IgD-negative memory B cell (primary cell): ENCODE measurements around the gene CDC45. TPM values are rescaled to one million over a fixed set of nuclear protein-coding genes. Genes with fewer than 3 reads are reported as not detected.
A peak's percentile ranks its signal among the peaks of the same experiment; 100 is the strongest.

Experiments
- H3K27ac Mint-ChIP-seq, 3 donors: one replicate each; pipeline ENCODE4 v1.8.0; 2020 to 2022; ENCODE audit warnings: mild to moderate bottlenecking in 3 of 3, mixed read lengths in 3 of 3, moderate library complexity in 1 of 3
- H3K27me3 Mint-ChIP-seq: one replicate; pipeline ENCODE4 v1.8.0; 2021; ENCODE audit warnings: mixed read lengths
- H3K36me3 Mint-ChIP-seq: one replicate; pipeline ENCODE4 v1.8.0; 2020; ENCODE audit warnings: mild to moderate bottlenecking, mixed read lengths
- H3K4me1 Mint-ChIP-seq, 3 donors: one replicate each; pipeline ENCODE4 v1.8.0; 2020 to 2022; ENCODE audit warnings: mixed read lengths in 3 of 3, mild to moderate bottlenecking in 1 of 3
- H3K4me3 Mint-ChIP-seq, 4 donors: one replicate each; pipeline ENCODE4 v1.8.0; 2020 to 2022; ENCODE audit warnings: mild to moderate bottlenecking in 4 of 4, mixed read lengths in 4 of 4, moderate library complexity in 3 of 4
- H3K9me3 Mint-ChIP-seq, 3 donors: one replicate each; pipeline ENCODE4 v1.8.0; 2020 to 2021; ENCODE audit warnings: mixed read lengths in 3 of 3, mild to moderate bottlenecking in 1 of 3
- polyA plus RNA-seq: library from polyadenylated mRNA; unstranded; fragments of 300-500 nt; fragmentation: Illumina TruSeq; gene quantifications from one replicate; pipeline ENCODE4 v1.2.3, GENCODE V29; 2021

Gene CDC45
- polyA plus RNA-seq, 1 donor from 2014 or later: 0.39 TPM

GRCh38 chr22:19455585-19456370, 23.9 kb upstream of the CDC45 start:
- Mint-ChIP-seq H3K27ac (no peak overlapping the region), H3K9me3 (no peaks in the 10 kb centered on the region), H3K36me3 (peaks cover 4% of the 10 kb centered on the region)

DNA sequence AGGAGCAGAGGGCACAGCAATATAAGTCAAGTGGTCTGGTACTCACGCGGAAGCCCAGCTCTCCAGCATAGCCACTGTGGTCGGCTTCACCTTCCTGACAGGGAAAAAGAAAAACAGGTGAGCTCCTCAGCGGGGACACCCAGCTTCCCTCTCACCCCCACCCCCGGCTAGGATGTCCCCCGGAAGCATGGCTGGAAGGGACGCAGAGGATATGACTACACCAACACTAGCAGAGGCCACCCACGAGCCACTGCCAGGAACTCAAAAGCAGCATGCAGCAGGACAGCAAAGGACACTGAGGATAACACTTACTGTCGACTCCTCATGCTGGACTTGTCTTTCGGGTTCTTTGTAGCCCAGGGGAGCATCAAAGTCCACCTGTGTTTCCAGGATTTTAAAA, 23.2 kb upstream of the CDC45 start:
- no peaks in the 10 kb centered on the region for H3K27me3 Mint-ChIP-seq
- peaks cover 4% of the 10 kb centered on the region for H3K36me3 Mint-ChIP-seq
- no peak overlapping the region for H3K4me3 Mint-ChIP-seq
- H3K4me1 Mint-ChIP-seq: peaks cover 0 to 4% (median 0%) of the 10 kb centered on the region in 3 donors
- H3K27ac Mint-ChIP-seq: no peak overlapping the region
- H3K9me3 Mint-ChIP-seq: no peaks in the 10 kb centered on the region

More at GRCh38 chr22:19455585-19456370, 23.9 kb upstream of the CDC45 start:
- no peak overlapping the region for H3K4me3 Mint-ChIP-seq
- no peaks in the 10 kb centered on the region for H3K27me3 Mint-ChIP-seq
- peaks cover 0 to 4% (median 0%) of the 10 kb centered on the region in 3 donors for H3K4me1 Mint-ChIP-seq

- Mint-ChIP-seq H3K4me1 (peaks cover 0 to 4% (median 0%) of the 10 kb centered on the region in 3 donors), H3K4me3 (no peak overlapping the region), H3K36me3 (peaks cover 4% of the 10 kb centered on the region), H3K27me3 (no peaks in the 10 kb centered on the region), H3K9me3 (no peaks in the 10 kb centered on the region), H3K27ac (no peak overlapping the region)
Observed at GRCh38 chr22:19457828-19458428, 21.8 kb upstream of the CDC45 start.

GRCh38 chr22:19460036-19460435, 19.7 kb upstream of the CDC45 start:
- Mint-ChIP-seq H3K9me3 (no peaks in the 10 kb centered on the region), H3K4me1 (no peaks in the 10 kb centered on the region), H3K27me3 (no peaks in the 10 kb centered on the region), H3K4me3 (no peak overlapping the region), H3K27ac (no peak overlapping the region), H3K36me3 (peaks cover 4% of the 10 kb centered on the region)

DNA sequence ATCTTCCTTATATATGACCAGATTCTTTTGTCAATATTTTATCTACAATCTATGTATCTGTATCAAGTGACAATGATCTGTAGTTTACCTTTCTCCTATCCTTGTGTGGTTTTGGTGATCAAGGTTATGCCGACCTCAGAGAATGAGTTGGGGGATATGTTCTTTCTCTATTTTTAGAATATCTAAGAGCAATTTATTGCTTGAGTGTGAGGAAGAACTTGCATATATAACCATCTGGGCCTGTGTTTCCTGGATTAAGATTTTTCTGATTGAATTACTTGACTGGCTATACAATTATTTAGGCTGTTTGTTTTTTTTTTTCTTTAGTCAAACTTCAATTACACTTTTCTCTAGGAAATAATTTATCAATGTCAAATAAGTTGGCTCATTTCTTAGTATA, 18.2 kb upstream of the CDC45 start:
- peaks cover 6% of the 10 kb centered on the region for H3K36me3 Mint-ChIP-seq
- no peaks in the 10 kb centered on the region for H3K27me3 Mint-ChIP-seq
- no peak overlapping the region for H3K27ac Mint-ChIP-seq

DNA sequence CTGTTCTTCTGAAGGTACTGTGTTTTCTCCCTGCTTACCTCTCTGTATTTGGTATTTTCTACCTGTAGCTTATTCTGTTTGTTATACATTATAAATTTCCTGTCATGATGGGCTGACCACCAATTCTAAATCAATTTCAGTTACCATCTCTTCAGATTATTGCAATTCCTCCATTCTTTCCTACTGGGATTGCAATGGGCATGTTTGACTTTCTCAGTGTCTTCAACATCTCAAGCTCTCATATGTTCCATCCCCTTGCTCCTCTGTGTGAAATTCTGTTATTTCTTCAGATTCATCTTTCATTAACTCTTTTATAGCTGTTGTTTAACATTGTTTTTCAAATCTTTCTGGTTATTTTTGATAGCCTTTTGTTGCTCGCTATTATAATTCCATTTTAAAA, 16.7 kb upstream of the CDC45 start:
- Mint-ChIP-seq H3K27me3 (no peaks in the 10 kb centered on the region), H3K9me3 (no peaks in the 10 kb centered on the region), H3K36me3 (peaks cover 6% of the 10 kb centered on the region), H3K4me3 (no peak overlapping the region), H3K27ac (peak overlapping the region in 1 of 3 donors; percentile 81), H3K4me1 (no peaks in the 10 kb centered on the region)

More for the DNA sequence above, 18.2 kb upstream of the CDC45 start:
- Mint-ChIP-seq H3K4me3 (no peak overlapping the region), H3K9me3 (no peaks in the 10 kb centered on the region), H3K4me1 (no peaks in the 10 kb centered on the region)

GRCh38 chr22:19463491-19464469, 15.9 kb upstream of the CDC45 start:
- peak overlapping the region in 1 of 4 donors; percentile 33 for H3K4me3 Mint-ChIP-seq
- H3K27ac Mint-ChIP-seq: no peak overlapping the region
- no peaks in the 10 kb centered on the region for H3K27me3 Mint-ChIP-seq
- no peaks in the 10 kb centered on the region for H3K4me1 Mint-ChIP-seq
- H3K9me3 Mint-ChIP-seq: no peaks in the 10 kb centered on the region
- peaks cover 7% of the 10 kb centered on the region for H3K36me3 Mint-ChIP-seq

DNA sequence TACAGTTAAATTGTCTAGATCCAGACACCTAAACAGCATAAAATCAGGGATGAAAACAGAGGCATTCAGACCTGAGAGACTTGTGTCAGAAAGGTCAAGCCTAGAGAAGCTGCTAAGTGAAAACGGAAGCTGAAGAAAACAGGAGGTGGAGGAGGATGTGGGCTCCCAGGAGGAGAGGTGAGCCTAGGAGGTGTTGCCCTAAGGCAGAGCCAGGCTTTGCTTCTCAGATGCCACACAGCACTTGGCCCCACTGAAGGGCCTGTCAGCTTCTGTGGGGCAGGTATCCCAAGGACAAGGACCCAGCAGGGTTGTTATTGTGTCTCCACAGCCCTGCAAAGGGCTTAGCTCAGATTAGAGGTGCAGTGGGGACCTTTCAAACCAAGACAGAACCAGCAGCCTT, 15.2 kb upstream of the CDC45 start:
- no peak overlapping the region for H3K27ac Mint-ChIP-seq
- H3K36me3 Mint-ChIP-seq: peaks cover 7% of the 10 kb centered on the region
- peak overlapping the region in 1 of 4 donors; percentile 33 for H3K4me3 Mint-ChIP-seq
- H3K9me3 Mint-ChIP-seq: no peaks in the 10 kb centered on the region
- no peaks in the 10 kb centered on the region for H3K27me3 Mint-ChIP-seq
- H3K4me1 Mint-ChIP-seq: no peaks in the 10 kb centered on the region

GRCh38 chr22:19464975-19465374, 14.7 kb upstream of the CDC45 start:
- Mint-ChIP-seq H3K4me1 (no peaks in the 10 kb centered on the region), H3K27me3 (no peaks in the 10 kb centered on the region), H3K4me3 (no peak overlapping the region), H3K36me3 (peaks cover 7% of the 10 kb centered on the region), H3K9me3 (no peaks in the 10 kb centered on the region), H3K27ac (no peak overlapping the region)

GRCh38 chr22:19466126-19466716, 13.5 kb upstream of the CDC45 start:
- Mint-ChIP-seq H3K27me3 (no peaks in the 10 kb centered on the region), H3K27ac (no peak overlapping the region), H3K4me1 (no peaks in the 10 kb centered on the region), H3K4me3 (no peak overlapping the region), H3K36me3 (peaks cover 5% of the 10 kb centered on the region), H3K9me3 (no peaks in the 10 kb centered on the region)

GRCh38 chr22:19466848-19467752, 12.6 kb upstream of the CDC45 start:
- no peaks in the 10 kb centered on the region for H3K4me1 Mint-ChIP-seq
- no peaks in the 10 kb centered on the region for H3K27me3 Mint-ChIP-seq
- H3K36me3 Mint-ChIP-seq: peaks cover 5% of the 10 kb centered on the region
- no peak overlapping the region for H3K27ac Mint-ChIP-seq
- H3K9me3 Mint-ChIP-seq: no peaks in the 10 kb centered on the region
- no peak overlapping the region for H3K4me3 Mint-ChIP-seq

DNA sequence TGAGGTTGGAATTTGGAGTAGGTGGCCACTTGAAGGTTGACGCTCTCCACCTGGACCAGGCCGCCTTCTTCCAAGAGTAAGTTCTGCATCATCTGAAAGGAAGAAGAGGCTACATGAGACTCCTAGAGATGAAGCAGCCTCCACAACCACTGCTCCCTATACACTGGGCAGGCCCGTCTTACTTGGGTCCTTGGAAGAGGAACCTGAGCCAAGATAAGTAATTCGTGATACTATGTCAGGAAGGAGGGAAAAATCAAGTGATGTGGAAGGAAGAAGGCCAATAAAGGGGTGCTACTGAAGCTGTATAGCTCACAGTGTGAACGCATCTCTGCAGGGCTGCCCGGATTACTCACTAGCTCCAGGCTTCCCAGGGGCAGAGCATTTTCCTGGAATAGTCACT, 11.8 kb upstream of the CDC45 start:
- H3K4me3 Mint-ChIP-seq: no peak overlapping the region
- no peaks in the 10 kb centered on the region for H3K9me3 Mint-ChIP-seq
- H3K4me1 Mint-ChIP-seq: no peaks in the 10 kb centered on the region
- H3K27ac Mint-ChIP-seq: no peak overlapping the region
- H3K27me3 Mint-ChIP-seq: no peaks in the 10 kb centered on the region
- peaks cover 5% of the 10 kb centered on the region for H3K36me3 Mint-ChIP-seq

DNA sequence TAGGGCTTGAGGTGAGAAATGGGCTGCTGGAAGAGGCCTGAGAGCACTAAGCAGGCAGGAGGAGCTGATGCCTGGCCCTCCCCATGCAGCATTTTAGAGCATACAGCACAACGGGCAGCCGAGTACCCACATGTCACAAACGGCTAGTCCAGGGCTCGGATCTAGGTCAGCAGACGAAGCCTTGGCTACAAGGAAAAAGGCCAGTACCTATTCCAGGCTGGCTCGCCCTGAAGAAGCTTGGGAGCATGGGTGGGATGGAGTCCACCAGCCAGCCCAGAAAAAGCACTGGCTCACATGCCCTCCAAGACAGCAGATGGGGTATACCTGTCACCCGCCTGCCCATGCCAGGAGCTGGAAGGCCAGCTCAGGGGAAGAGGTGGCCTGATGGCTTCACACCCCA, 10.3 kb upstream of the CDC45 start:
- Mint-ChIP-seq H3K9me3 (no peaks in the 10 kb centered on the region), H3K4me3 (no peak overlapping the region)

DNA sequence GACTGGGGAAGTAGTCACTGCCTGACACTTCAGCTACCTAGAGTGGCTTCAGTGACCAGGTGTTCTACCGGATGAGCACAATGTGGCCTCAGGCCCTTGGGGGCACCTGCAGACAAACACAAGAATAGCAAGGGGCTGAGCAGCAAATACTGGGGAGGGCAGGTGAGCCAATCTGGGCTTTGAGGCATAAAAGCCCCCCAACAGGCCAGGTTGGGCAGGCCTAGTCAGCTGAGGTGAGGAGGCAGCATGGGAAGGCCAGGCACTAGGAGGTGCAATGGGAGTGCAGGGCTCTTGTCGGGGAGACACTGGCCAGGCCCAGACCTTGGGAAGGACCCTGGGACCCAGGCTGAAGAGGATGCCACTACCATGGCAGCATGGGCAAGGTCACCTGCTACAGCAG, 9.7 kb upstream of the CDC45 start:
- Mint-ChIP-seq H3K36me3 (peaks cover 5% of the 10 kb centered on the region), H3K4me1 (no peaks in the 10 kb centered on the region), H3K27me3 (no peaks in the 10 kb centered on the region), H3K27ac (no peak overlapping the region), H3K4me3 (no peak overlapping the region), H3K9me3 (no peaks in the 10 kb centered on the region)

More for the DNA sequence above, 10.3 kb upstream of the CDC45 start:
- H3K27me3 Mint-ChIP-seq: no peaks in the 10 kb centered on the region
- H3K27ac Mint-ChIP-seq: no peak overlapping the region
- H3K4me1 Mint-ChIP-seq: no peaks in the 10 kb centered on the region
- peaks cover 5% of the 10 kb centered on the region for H3K36me3 Mint-ChIP-seq
